22Rv1 (cell line): ENCODE measurements around the gene TCP1.

Experiments used
- CTCF ChIP-seq: fragments of 450-650 bp; IDR thresholded peaks from 2 replicates; pipeline ENCODE4 v1.5.1; 2017; ENCODE audit warnings: mild to moderate bottlenecking
- ZFX ChIP-seq: fragments of 450-650 bp; IDR thresholded peaks from 2 replicates; pipeline ENCODE4 v1.6.1; 2017; ENCODE audit warnings: antibody characterized with exemption, borderline replicate concordance

- TF ChIP-seq CTCF (no peak), ZFX (no peak)
These were observed 34.6 kb upstream of the TCP1 start for GRCh38 chr6:159823953-159824352.
